HT-29 (cell line): Measurements from ENCODE around the gene PTPRN2. TPM values are rescaled to one million over a fixed set of nuclear protein-coding genes. Genes with fewer than 3 reads are reported as not detected.

Source experiments
- DNase-seq: peaks from one replicate; pipeline ENCODE4 v3.0.0-alpha.2; 2015; ENCODE audit warnings: low spot score
- total RNA-seq: library from RNA; depleted of rRNA; stranded (reverse); fragments of >200 nt; shearing (Covaris generic); gene quantifications from 2 replicates; pipeline ENCODE4 v1.2.3, GENCODE V29; 2014

Gene PTPRN2
- total RNA-seq, 1 experiment from 2014 or later: 1.7 TPM

DNA sequence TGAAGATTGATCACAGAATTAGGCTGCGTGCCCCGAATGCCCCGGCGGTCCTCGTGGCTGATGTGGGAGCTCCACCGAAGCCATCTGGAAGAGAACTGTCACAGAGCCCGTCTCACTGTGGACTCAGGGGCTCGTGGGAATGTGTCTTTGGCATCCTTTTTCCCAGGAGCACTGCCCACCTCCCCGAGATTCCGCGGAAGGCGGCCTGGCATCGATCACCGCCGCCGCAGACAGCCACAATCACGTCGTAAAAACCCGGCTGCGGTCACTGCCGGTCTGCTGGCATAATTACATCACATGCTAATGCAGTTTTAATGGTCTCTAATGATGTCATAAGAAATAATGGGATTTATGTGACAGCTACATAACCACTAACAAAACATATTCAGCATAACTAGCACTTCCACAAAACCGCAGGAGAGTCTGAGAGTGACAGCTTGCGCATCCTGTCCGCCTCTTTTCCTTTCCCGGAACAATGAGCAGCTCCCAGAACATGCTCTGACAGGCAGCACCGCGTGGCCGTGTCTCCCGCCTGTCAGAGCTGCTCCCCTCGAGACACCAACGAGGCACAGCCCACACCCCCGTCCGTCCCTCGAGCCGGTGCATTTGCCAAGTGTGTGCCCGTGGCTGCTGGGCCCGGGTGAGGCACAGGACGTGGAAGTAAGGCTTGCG lies 490.0 kb downstream of the PTPRN2 start:
- DNase-seq: no peak

DNA sequence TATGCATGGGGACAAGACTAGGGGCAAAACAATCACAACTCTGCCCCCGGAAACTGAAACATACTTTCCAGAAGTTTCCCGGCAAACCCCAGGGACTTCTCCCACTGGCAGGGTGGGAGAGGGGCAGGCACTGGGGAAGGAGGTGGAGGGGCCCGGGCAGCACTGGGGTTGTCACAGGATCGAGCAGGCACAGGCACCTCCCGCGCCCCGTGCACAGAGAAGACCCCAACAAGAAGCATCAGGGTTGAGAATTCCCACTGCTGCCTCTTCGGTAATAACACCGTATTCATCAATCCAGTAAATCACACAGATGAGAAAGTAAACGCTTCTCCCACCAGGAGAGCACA lies 490.5 kb downstream of the PTPRN2 start:
- no peak for DNase-seq

- DNase-seq: no peak
Observed at GRCh38 chr7:158096582-158096981, 491.0 kb downstream of the PTPRN2 start.

GRCh38 chr7:158094671-158095226 lies 492.9 kb downstream of the PTPRN2 start:
- DNase-seq: no peak

GRCh38 chr7:158094046-158094445 lies 493.6 kb downstream of the PTPRN2 start:
- DNase-seq: no peak

DNA sequence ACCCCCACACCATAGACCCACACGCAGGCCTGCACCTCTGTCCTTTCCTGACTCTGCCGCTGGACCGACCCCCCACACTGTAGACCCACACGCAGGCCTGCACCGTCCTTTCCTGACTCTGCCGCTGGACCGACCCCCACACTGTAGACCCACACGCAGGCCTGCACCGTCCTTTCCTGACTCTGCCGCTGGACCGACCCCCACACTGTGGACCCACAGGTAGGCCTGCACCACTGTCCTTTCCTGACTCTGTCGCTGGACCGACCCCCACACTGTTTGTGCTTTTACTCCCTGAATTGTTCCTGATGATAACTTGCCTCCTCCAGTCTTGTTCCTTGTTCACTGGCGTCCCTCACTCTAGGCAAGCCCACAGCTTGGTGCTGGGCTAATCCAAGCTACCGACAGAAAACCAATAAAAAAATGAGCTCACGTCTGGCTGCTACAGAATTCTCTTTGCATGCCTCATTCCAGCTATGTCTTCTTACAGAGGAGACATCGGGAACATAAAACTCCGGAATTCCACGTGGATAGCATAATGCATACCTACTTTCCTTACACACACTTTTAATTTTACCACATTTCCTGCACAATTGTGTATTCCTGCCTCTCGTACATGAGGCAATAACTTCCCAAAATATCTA lies 494.3 kb downstream of the PTPRN2 start:
- DNase-seq: no peak

GRCh38 chr7:158087196-158087595 lies 500.4 kb downstream of the PTPRN2 start:
- no peak for DNase-seq

GRCh38 chr7:158085741-158086695 lies 501.6 kb downstream of the PTPRN2 start:
- DNase-seq: no peak

DNA sequence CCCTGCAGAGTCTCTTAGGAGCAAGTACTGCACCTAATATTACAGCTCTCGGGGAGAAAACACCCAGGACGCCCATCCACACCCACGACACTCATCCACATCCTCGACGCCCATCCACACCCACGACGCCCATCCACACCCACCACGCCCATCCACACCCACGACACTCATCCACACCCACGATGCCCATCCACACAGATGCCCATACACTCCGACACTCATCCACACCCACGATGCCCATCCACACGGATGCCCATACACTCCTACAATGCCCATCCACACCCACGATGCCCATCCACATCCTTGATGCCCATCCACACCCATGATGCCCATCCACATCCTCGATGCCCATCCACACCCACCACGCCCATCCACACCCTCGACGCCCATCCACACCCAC lies 503.1 kb downstream of the PTPRN2 start:
- DNase-seq: no peak

DNA sequence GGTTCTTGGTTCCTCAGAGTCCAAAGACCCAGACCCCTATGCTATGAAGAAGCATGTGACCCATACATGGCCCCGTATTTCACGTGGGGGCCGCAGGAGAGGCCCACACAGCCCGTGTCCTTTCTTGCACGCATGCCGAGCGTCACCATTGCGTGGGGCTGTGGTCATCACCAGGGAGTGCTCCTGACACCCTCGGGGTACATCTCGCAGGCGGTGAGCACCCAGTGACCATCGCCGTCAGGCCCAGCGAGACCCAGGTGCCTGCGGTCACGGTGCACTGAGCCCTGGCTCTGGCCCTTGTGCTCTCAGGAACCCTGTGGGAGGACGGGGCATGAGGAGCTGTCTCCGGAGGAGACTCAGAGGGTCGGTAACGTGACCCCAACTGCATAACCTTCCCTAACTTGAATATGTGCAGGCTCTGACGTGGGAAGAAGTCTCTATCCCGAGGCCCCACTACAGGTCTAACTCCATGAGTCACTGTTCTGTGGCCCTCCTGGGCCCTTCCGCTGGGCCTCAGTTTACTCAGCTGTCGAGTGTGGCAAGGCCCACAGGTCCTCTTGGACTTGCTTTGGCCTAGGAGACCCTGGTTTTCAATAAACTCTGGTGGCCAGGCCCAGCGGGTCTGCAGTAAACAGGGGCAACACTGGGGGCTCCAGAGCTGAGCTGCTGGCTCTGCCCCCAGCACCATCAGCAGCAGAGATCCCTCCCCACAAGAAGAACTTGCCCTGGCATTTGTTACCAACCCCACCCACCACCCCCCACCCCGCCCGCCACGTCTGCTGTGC lies 503.9 kb downstream of the PTPRN2 start:
- no peak for DNase-seq

GRCh38 chr7:158082761-158083160 lies 504.9 kb downstream of the PTPRN2 start:
- DNase-seq: no peak

- no peak for DNase-seq
Observed at GRCh38 chr7:158080899-158081445, 506.7 kb downstream of the PTPRN2 start.

DNA sequence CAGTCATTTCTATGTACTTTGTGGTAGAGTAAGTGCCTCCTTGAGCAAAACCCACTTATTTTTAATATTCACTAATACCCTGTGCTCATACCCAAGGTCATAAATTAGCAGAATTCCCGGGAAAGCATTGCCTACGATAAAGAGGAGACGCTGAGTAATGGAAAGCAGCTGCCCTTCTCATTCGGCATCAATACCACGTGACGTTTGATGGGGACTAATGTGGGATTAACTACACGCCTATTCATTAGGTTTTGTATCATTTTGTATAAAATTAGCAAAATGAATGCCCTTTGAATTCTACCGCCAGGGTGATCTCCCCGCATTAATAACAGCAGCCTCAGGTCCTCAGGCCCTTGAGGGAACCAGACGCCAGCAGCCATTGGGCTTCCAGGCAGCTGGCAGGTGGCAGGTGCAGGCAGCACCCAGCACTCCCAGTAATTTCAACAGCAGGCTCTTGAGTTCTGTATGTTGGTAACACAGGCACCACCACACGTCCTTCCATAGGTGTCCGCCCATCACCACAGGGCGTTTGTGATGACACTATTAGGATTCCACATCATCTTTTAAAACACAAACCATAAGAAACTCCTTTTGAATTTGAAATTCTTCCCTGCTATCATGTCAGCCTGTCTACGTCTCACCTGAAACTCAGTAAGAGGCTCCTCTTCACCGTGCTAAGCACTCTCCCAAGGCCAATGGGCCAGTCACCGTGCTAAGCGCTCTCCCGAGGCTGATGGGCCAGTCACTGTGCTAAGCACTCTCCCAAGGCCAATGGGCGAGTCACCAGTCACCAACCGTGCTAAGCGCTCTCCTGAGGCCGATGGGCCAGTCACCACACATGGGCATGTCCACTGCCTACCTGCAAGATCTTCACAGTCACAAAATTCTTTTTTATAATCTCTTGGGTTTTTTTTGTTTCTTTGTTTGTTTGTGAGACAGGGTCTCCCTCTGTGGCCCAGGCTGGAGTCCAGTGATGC lies 509.4 kb downstream of the PTPRN2 start:
- no peak for DNase-seq

DNA sequence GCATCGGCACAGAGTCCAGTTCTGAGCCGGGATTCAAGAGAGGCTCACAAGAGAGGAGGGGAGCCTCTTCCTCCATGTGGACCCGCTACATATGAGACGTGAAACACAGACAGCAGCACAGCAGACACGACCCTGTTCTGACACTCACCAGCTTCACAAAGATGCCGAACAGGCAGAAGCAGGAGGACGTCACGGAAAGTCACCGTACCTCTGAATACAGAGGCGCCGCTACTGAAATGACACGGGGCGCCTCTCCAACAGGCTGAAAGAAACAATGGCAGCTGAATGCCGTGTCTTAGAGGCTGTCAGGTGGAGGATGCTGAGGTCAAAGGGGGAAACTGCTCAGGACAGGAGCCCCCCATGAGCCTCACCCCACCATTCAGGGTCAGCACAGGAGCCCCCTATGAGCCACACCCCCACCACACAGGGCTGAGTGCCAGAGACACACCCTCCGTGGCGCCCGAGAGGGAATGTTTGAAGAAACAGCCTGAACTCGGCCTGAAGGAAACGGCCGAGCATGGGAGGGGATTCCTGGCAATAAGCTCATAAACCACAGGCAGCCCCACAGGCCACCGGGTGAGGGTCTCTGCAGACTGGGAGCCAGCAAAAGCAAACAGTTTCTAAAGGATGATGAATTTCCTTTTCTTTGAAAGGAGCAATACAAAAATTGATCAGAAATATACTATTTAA lies 510.3 kb downstream of the PTPRN2 start:
- no peak for DNase-seq

GRCh38 chr7:158076656-158077055 lies 511.0 kb downstream of the PTPRN2 start:
- no peak for DNase-seq

GRCh38 chr7:158076215-158076614 lies 511.4 kb downstream of the PTPRN2 start:
- DNase-seq: no peak

GRCh38 chr7:158075633-158076001 lies 512.0 kb downstream of the PTPRN2 start:
- no peak for DNase-seq

GRCh38 chr7:158074896-158075632 lies 512.6 kb downstream of the PTPRN2 start:
- DNase-seq: no peak
